ENCODE data around the gene CYTH3.
A peak's percentile ranks its signal among the peaks of the same experiment; 100 is the strongest.

The CYTH3 gene

DNA sequence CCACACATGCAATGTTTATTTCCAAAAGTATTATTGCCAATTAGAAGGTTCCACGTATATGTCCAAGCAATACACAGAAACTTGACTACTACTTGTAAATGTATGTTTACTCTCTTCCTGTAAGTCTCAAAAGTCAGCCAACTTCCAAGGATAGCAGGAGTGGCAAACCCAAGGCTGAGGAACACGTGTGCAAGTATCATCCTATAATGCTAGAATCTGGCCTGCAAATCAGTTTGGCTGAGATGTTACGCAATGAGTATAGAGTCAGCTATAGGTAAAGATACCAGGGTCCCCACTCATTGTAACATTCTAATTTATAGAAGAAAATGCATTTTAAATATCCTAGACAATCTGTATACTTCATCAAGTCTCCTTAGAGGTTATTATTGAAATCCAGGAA lies 34.7 kb downstream of the CYTH3 start:
- no peak overlapping the region for H2BK12ac ChIP-seq (ENCODE audit: low read length)
- no peak overlapping the region for H4K8ac ChIP-seq (ENCODE audit: low read depth, low read length)
- WGBS, 2 donors (ENCODE audit: extremely low coverage in 2 of 2, insufficient read length in 2 of 2, insufficient replicate concordance in 1 of 2) = no CpG with 5 or more reads among the region's 3 CpGs

GRCh38 chr7:6237011-6237410 lies 35.4 kb downstream of the CYTH3 start:
- Histone ChIP-seq H3K4ac (ENCODE audit: low read length) (no peak overlapping the region), H2AK5ac (ENCODE audit: low read depth, low read length) (no peak overlapping the region), H3K23ac (ENCODE audit: low read depth, low read length, poor library complexity) (no peak overlapping the region), H3K27ac (replicated peaks; ENCODE audit: low read length) (no peak overlapping the region), H3K4me3 (ENCODE audit: low read length in 2 of 2) (no peak overlapping the region), H3K36me3 (replicated peaks in 1 of 2; ENCODE audit: control insufficient read depth in 2 of 2, insufficient read depth in 2 of 2, low read length in 2 of 2) (no peaks in the 10 kb centered on the region), H2BK12ac (ENCODE audit: low read length) (no peak overlapping the region), H3K18ac (ENCODE audit: low read length) (no peak overlapping the region), H2BK15ac (ENCODE audit: low read length) (no peak overlapping the region), H4K8ac (ENCODE audit: low read depth, low read length) (no peak overlapping the region), H3K4me1 (ENCODE audit: control insufficient read depth in 2 of 2, insufficient read depth in 1 of 2, low read depth in 1 of 2, low read length in 2 of 2) (peaks cover 0 to 3% of the 10 kb centered on the region in 2 donors), H4K91ac (ENCODE audit: low read depth, low read length, poor library complexity) (no peak overlapping the region), H3K79me1 (ENCODE audit: low read depth, low read length) (no peaks in the 10 kb centered on the region), H3K9me3 (replicated peaks in 1 of 2; ENCODE audit: control insufficient read depth in 2 of 2, insufficient read depth in 1 of 2, low read depth in 1 of 2, low read length in 2 of 2) (no peaks in the 10 kb centered on the region), H3K9ac (ENCODE audit: low read depth, low read length, poor library complexity) (no peak overlapping the region), H3K27me3 (ENCODE audit: control insufficient read depth in 3 of 3, insufficient read depth in 3 of 3, low read depth in 1 of 3, low read length in 3 of 3) (no peaks in the 10 kb centered on the region), H3K4me2 (ENCODE audit: insufficient read depth, low read length, poor library complexity, severe bottlenecking) (no peak overlapping the region), H2AFZ (ENCODE audit: low read length) (no peak overlapping the region), H2BK120ac (ENCODE audit: low read depth, low read length) (no peak overlapping the region), H2BK5ac (ENCODE audit: low read length) (no peak overlapping the region), H3K14ac (ENCODE audit: low read length) (no peak overlapping the region)
- WGBS, 2 donors (ENCODE audit: extremely low coverage in 2 of 2, insufficient read length in 2 of 2, insufficient replicate concordance in 1 of 2) = no CpG with 5 or more reads among the region's 7 CpGs
- DNase-seq (ENCODE audit: low spot score) = no peak

More for the DNA sequence above, 34.7 kb downstream of the CYTH3 start:
- H3K4me2 ChIP-seq (ENCODE audit: insufficient read depth, low read length, poor library complexity, severe bottlenecking) = no peak overlapping the region
- H2AFZ ChIP-seq (ENCODE audit: low read length) = no peak overlapping the region
- H3K36me3 ChIP-seq (replicated peaks in 1 of 2; ENCODE audit: control insufficient read depth in 2 of 2, insufficient read depth in 2 of 2, low read length in 2 of 2) = no peaks in the 10 kb centered on the region
- H3K14ac ChIP-seq (ENCODE audit: low read length) = no peak overlapping the region
- H3K27ac ChIP-seq (replicated peaks; ENCODE audit: low read length) = no peak overlapping the region
- H3K9me3 ChIP-seq (replicated peaks in 1 of 2; ENCODE audit: control insufficient read depth in 2 of 2, insufficient read depth in 1 of 2, low read depth in 1 of 2, low read length in 2 of 2) = no peaks in the 10 kb centered on the region
- no peak overlapping the region for H2BK120ac ChIP-seq (ENCODE audit: low read depth, low read length)
- H3K4ac ChIP-seq (ENCODE audit: low read length) = no peak overlapping the region
- H3K18ac ChIP-seq (ENCODE audit: low read length) = no peak overlapping the region
- H2BK5ac ChIP-seq (ENCODE audit: low read length) = no peak overlapping the region
- H2BK15ac ChIP-seq (ENCODE audit: low read length) = no peak overlapping the region
- H3K23ac ChIP-seq (ENCODE audit: low read depth, low read length, poor library complexity) = no peak overlapping the region
- H3K4me1 ChIP-seq (ENCODE audit: control insufficient read depth in 2 of 2, insufficient read depth in 1 of 2, low read depth in 1 of 2, low read length in 2 of 2) = peaks cover 0 to 3% of the 10 kb centered on the region in 2 donors
- H3K27me3 ChIP-seq (ENCODE audit: control insufficient read depth in 3 of 3, insufficient read depth in 3 of 3, low read depth in 1 of 3, low read length in 3 of 3) = no peaks in the 10 kb centered on the region
- no peak overlapping the region for H3K4me3 ChIP-seq (ENCODE audit: low read length in 2 of 2)
- H2AK5ac ChIP-seq (ENCODE audit: low read depth, low read length) = no peak overlapping the region
- no peak overlapping the region for H3K9ac ChIP-seq (ENCODE audit: low read depth, low read length, poor library complexity)
- H4K91ac ChIP-seq (ENCODE audit: low read depth, low read length, poor library complexity) = no peak overlapping the region
- peaks cover 2% of the 10 kb centered on the region for H3K79me1 ChIP-seq (ENCODE audit: low read depth, low read length)
- DNase-seq (ENCODE audit: low spot score) = no peak

- H3K36me3 ChIP-seq (replicated peaks in 1 of 2; ENCODE audit: control insufficient read depth in 2 of 2, insufficient read depth in 2 of 2, low read length in 2 of 2) = no peaks in the 10 kb centered on the region
- no peaks in the 10 kb centered on the region for H3K79me1 ChIP-seq (ENCODE audit: low read depth, low read length)
- no peak overlapping the region for H2BK5ac ChIP-seq (ENCODE audit: low read length)
- H3K9ac ChIP-seq (ENCODE audit: low read depth, low read length, poor library complexity) = no peak overlapping the region
- no peak overlapping the region for H2BK12ac ChIP-seq (ENCODE audit: low read length)
- no peak overlapping the region for H2BK120ac ChIP-seq (ENCODE audit: low read depth, low read length)
- H2AFZ ChIP-seq (ENCODE audit: low read length) = no peak overlapping the region
- H3K23ac ChIP-seq (ENCODE audit: low read depth, low read length, poor library complexity) = no peak overlapping the region
- DNase-seq (ENCODE audit: low spot score) = no peak
- no peak overlapping the region for H3K27ac ChIP-seq (replicated peaks; ENCODE audit: low read length)
- H2AK5ac ChIP-seq (ENCODE audit: low read depth, low read length) = no peak overlapping the region
- peak overlapping the region; percentile 33 for H3K18ac ChIP-seq (ENCODE audit: low read length)
- H3K4me1 ChIP-seq (ENCODE audit: control insufficient read depth in 2 of 2, insufficient read depth in 1 of 2, low read depth in 1 of 2, low read length in 2 of 2) = peaks cover 3 to 6% of the 10 kb centered on the region in 2 donors
- WGBS, 2 donors (ENCODE audit: extremely low coverage in 2 of 2, insufficient read length in 2 of 2, insufficient replicate concordance in 1 of 2) = no CpG with 5 or more reads among the region's 16 CpGs
- H3K27me3 ChIP-seq (ENCODE audit: control insufficient read depth in 3 of 3, insufficient read depth in 3 of 3, low read depth in 1 of 3, low read length in 3 of 3) = no peaks in the 10 kb centered on the region
- H3K4me2 ChIP-seq (ENCODE audit: insufficient read depth, low read length, poor library complexity, severe bottlenecking) = no peak overlapping the region
- no peaks in the 10 kb centered on the region for H3K9me3 ChIP-seq (replicated peaks in 1 of 2; ENCODE audit: control insufficient read depth in 2 of 2, insufficient read depth in 1 of 2, low read depth in 1 of 2, low read length in 2 of 2)
- no peak overlapping the region for H3K4me3 ChIP-seq (ENCODE audit: low read length in 2 of 2)
- no peak overlapping the region for H3K4ac ChIP-seq (ENCODE audit: low read length)
- H3K14ac ChIP-seq (ENCODE audit: low read length) = no peak overlapping the region
- H2BK15ac ChIP-seq (ENCODE audit: low read length) = no peak overlapping the region
- no peak overlapping the region for H4K91ac ChIP-seq (ENCODE audit: low read depth, low read length, poor library complexity)
- no peak overlapping the region for H4K8ac ChIP-seq (ENCODE audit: low read depth, low read length)
Observed at GRCh38 chr7:6235029-6235871, 37.2 kb downstream of the CYTH3 start.

- H2BK12ac ChIP-seq (ENCODE audit: low read length) = no peak overlapping the region
- no peak overlapping the region for H3K27ac ChIP-seq (replicated peaks; ENCODE audit: low read length)
- H3K27me3 ChIP-seq (ENCODE audit: control insufficient read depth in 3 of 3, insufficient read depth in 3 of 3, low read depth in 1 of 3, low read length in 3 of 3) = no peaks in the 10 kb centered on the region
- peaks cover 3 to 6% of the 10 kb centered on the region in 2 donors for H3K4me1 ChIP-seq (ENCODE audit: control insufficient read depth in 2 of 2, insufficient read depth in 1 of 2, low read depth in 1 of 2, low read length in 2 of 2)
- no peak overlapping the region for H3K14ac ChIP-seq (ENCODE audit: low read length)
- H3K9me3 ChIP-seq (replicated peaks in 1 of 2; ENCODE audit: control insufficient read depth in 2 of 2, insufficient read depth in 1 of 2, low read depth in 1 of 2, low read length in 2 of 2) = no peaks in the 10 kb centered on the region
- H2AFZ ChIP-seq (ENCODE audit: low read length) = no peak overlapping the region
- H3K79me1 ChIP-seq (ENCODE audit: low read depth, low read length) = no peaks in the 10 kb centered on the region
- no peak overlapping the region for H4K91ac ChIP-seq (ENCODE audit: low read depth, low read length, poor library complexity)
- no peak overlapping the region for H4K8ac ChIP-seq (ENCODE audit: low read depth, low read length)
- H3K36me3 ChIP-seq (replicated peaks in 1 of 2; ENCODE audit: control insufficient read depth in 2 of 2, insufficient read depth in 2 of 2, low read length in 2 of 2) = no peaks in the 10 kb centered on the region
- WGBS, 2 donors (ENCODE audit: extremely low coverage in 2 of 2, insufficient read length in 2 of 2, insufficient replicate concordance in 1 of 2) = no CpG with 5 or more reads among the region's 6 CpGs
- no peak overlapping the region for H2AK5ac ChIP-seq (ENCODE audit: low read depth, low read length)
- no peak overlapping the region for H2BK15ac ChIP-seq (ENCODE audit: low read length)
- no peak overlapping the region for H3K4me2 ChIP-seq (ENCODE audit: insufficient read depth, low read length, poor library complexity, severe bottlenecking)
- no peak overlapping the region for H3K18ac ChIP-seq (ENCODE audit: low read length)
- H2BK120ac ChIP-seq (ENCODE audit: low read depth, low read length) = no peak overlapping the region
- H2BK5ac ChIP-seq (ENCODE audit: low read length) = no peak overlapping the region
- no peak overlapping the region for H3K4me3 ChIP-seq (ENCODE audit: low read length in 2 of 2)
- no peak overlapping the region for H3K9ac ChIP-seq (ENCODE audit: low read depth, low read length, poor library complexity)
- no peak overlapping the region for H3K23ac ChIP-seq (ENCODE audit: low read depth, low read length, poor library complexity)
- no peak overlapping the region for H3K4ac ChIP-seq (ENCODE audit: low read length)
- no peak for DNase-seq (ENCODE audit: low spot score)
Observed at GRCh38 chr7:6234384-6234783, 38.0 kb downstream of the CYTH3 start.
